GM19452 (cell line): ENCODE data around the gene EOLA1.
"Not testable (repeated sequence)": the region's sequence is repeated elsewhere in the genome, so short reads cannot be mapped to it uniquely, and the experiment has no call there.

Source experiments
- ATAC-seq: cut with Tn5 transposase; IDR thresholded peaks from one replicate; pipeline ENCODE4 v1.9.1; 2021; ENCODE audit not compliant: unreplicated experiment

The EOLA1 gene

DNA sequence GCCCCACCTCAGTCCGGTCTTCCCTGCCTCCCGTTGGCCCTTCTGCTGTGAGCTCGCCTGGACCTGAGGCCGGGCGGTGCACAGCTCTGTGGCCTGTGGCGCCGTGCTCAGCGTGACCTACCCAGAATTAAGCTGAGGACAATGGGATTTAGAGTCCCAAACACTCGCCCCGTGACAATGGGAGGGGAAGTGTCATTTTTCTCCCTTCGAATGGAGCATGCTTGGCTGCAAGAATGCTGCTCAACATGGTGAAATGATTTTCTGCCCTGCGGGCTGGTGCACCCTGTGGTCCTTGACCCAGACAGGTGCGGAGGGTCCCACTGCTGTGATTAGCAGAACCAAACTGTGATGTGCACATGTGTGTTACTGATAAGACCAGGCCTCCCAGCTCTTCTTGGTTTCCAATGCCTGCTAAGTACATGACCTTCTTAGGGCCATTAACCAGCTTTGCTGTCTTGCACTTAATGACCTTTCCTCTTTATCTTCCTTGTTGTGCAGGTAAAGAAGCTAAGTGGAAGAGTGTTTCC is 772 bp downstream of the EOLA1 start:
- no peak for ATAC-seq

- peak; percentile 68 for ATAC-seq
Observed at GRCh38 chrX:149545545-149546543, 5.0 kb downstream of the EOLA1 start.

DNA sequence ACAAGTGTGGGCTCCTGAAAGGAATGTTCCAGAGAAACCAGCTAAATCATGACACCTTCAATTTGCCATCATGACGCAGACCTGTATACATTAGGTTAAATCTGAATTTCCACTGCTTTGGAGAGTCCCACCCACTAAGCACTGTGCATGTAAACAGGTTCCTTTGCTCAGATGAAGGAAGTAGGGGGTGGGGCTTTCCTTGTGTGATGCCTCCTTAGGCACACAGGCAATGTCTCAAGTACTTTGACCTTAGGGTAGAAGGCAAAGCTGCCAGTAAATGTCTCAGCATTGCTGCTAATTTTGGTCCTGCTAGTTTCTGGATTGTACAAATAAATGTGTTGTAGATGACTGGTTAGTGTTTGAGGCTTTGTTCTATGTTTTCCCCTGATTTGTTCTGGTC is 6.2 kb downstream of the EOLA1 start:
- not testable (repeated sequence) for ATAC-seq

DNA sequence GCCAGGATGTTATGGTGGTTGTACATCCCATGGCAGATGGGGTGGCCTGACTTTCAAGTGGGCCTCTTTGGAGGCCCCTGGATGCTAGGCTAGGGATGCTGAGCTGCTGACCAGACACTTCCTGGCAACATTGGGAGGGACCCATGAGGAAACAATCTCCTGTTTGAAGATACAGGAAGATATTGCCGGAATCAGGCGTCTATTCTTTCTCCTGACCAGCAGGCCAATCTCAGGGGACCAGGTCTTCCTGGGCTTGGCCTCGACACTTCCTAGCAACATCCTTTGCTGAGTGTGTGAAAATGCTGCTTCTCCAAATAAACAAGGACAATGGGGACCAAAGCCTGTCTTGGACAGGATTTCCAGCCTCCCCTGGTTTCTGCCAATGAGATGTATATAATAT is 7.0 kb downstream of the EOLA1 start:
- not testable (repeated sequence) for ATAC-seq

- not testable (repeated sequence) for ATAC-seq
Observed at GRCh38 chrX:149549701-149550100, 8.9 kb downstream of the EOLA1 start, which contains the start of gene HSFX3. HSFX3 (minus strand) TSS chrX:149549924; CDS start chrX:149549852, 72 bp downstream.

DNA sequence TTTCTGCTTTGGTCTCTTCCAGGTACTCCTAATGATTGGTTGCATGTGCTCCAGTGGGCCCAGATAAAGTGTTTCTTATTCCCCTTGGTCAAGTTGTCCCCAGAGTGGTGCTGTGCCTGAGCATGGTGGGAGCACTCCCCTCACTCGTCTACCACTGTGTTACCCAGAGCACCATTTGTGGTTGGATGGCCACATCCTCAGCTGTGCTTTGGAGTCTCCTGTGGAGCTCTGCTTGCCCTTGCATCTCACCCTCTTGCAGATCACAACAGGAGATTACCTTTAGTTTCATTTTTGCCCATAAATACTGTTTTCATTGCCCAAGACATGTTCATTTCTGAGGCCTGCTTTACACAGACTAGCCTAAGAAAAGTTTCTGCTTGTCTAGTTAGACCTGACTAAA is 9.6 kb downstream of the EOLA1 start:
- not testable (repeated sequence) for ATAC-seq

GRCh38 chrX:149551245-149551938 is 10.6 kb downstream of the EOLA1 start:
- not testable (repeated sequence) for ATAC-seq

DNA sequence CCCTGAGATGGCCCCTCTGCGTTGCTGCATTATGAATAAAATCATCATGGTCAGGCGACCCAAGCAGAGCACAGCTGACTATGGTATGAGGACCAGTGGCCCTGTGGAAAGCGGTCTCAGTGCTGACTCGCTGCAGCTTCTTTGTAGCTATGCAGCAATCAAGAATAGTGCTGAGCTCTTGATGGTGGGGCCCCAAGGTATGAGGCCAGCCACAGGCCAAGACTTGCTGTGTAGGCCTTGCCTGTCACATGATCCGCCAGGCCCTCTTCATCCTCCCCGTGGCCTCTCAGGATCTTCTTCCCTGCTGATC is 11.1 kb downstream of the EOLA1 start:
- not testable (repeated sequence) for ATAC-seq

DNA sequence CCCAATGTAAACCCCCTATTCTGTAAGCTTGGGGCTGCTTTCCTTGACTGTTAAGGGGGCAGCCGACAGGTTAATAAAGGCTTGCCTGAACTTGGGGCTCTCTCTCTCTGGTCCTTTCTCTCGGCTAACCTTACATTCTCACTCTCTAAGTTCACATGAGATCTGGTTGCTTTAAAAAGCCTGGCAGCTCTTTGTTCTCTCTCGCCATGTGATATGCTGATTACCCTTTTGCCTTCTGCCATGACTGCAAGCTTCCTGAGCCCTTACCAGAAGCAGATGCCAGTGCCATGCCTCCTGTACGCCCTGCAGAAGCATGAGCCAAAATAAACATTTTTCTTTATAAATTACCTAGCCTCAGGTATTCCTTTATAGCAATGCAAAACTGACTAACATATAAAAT is 14.4 kb downstream of the EOLA1 start:
- ATAC-seq = not testable (repeated sequence)

DNA sequence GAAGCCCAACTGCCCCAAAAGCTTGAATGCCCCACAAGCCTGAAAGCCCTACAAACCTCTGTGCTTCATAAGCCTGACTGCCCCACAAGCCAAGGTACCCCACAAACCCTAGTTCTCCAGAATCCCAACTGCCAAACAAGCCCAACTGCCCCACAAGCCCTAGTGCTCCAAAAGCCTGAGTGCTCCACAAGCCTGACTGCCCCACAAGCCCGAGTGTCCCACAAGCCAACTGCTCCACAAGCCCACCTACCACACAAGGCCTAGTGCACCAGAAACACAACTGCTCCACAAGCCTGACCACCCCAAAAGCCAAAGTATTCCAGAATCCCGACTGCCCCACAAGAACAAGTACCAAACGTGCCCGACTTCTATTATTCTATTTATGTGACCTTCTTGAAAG is 22.5 kb downstream of the EOLA1 start:
- ATAC-seq = no peak

GRCh38 chrX:149567621-149568417 is 27.0 kb downstream of the EOLA1 start:
- no peak for ATAC-seq

DNA sequence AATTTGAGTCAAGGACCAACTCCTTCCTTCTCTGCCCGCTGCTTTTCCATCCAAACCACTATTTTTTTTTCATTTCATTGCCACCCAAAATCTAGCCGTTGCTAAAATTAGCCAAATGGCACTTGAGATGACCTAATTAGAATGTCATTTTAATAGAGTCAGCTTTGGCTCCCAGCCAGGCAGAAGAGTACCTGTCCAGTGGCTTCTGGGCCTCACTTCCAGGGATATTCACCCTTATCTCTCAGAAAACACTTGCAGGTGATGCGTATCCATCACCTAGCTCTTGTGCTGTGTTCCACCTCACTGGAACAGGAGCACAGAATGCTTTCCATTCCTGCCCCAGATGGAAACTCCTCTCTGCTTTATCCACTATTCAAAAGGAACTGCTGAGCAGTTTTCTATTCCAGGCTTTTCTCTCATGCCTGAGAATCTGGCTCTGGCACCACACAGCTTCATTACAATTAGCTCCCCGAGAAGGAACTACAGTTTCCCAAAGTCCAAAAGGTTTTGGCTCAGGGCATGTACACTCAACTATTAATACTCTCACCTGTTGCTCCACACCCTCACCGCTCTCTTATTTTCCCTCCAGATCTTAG is 28.0 kb downstream of the EOLA1 start:
- no peak for ATAC-seq

DNA sequence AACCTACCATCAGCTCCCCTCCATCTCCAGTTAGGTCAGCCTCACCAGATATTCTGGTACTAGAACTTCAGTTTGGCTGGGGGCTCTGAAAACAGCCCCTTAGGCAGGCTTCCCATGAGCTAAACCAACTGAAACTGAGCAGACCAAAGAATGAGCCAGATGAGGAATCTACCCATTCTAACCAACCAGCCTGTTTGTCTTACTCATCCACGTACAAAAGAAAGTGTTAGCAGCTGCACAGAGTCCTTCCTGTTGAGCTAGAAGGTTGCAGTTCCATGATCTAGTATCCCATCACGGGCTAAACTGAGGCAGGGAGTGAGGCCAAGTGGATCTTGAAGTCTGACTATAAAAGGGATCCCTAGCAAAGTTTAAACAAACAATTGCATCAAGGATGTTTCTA is 29.0 kb downstream of the EOLA1 start:
- ATAC-seq = no peak

DNA sequence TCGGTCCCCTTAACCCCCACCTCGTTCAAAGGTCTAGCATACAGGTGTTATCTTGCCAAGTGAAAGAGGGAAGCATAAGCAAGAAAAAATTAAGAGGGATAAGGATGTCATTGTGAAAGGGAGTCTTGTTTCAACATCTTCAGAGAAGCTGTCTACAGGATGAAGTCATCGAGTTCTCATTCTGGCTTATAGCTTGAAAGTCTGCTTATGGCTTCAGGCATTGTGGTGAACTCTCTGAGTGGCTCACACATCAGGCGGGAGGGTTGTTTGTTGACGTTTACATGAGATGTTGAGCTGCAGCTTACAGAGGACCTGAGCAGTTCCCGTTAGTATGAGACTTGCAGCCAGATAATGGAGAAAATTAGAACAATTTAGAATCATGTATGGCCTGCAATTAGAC is 29.9 kb downstream of the EOLA1 start:
- no peak for ATAC-seq

- no peak for ATAC-seq
Observed at GRCh38 chrX:149571770-149572169, 31.0 kb downstream of the EOLA1 start.

DNA sequence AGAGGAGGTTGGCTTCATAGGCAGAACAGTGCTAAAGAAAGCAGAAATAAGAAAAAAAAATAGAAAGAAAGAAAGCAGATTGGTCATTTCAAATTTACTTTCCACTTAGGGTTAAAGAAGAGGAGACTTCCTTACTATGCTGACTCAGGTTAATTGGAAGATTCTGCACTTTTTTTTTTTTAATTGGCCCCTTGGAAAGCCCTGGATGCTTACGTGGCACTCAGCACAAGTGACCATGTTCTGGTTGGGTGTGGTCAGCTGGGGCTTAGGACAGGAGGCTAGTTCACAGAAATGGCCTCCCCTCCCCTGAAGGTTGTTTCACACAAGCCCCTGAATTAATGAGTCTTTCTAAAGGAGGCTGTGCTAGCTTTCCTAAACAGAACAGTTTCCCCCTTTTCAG is 31.9 kb downstream of the EOLA1 start:
- ATAC-seq = no peak

- ATAC-seq = peak; percentile 100
Observed at GRCh38 chrX:149573456-149573855, 32.6 kb downstream of the EOLA1 start.

DNA sequence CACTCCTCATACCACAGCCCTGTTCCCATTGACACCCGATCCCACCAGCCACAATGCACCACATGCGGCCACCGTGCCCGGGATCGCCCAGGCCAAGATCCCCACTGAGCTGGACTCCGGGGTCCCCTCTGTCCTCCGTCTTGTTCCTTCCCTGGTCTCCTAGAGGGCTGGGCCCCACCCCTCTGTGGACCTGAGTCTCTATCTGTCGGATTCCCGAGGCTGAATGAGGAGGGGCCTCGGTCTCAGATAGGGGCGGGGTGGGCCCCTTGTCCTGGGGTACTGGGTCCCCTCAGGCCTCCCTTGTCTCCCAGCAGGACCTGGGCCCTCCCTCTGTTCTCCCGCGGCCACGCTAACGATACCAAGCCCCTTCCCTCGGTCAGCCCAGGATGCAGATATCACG is 44.8 kb downstream of the EOLA1 start:
- ATAC-seq = not testable (repeated sequence)

DNA sequence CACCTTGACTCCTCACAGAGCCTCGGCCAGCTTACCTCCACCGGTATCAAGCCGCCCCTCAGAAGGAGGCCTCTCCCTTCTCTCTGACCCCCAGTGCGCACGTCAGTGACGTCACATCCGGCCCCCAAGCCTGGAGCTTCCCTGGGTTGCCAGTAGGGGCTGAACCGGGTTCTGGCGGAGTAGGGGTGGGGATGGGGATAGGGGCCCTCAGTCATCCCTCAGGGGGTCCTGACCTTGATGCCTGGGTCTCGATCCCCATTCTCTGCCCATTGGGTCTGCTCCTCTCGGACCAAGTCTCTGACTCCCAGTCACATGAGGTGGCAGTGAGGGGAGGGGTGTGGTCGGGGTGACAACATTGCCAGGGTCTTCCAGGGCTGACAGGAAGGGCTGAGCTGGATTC is 46.5 kb downstream of the EOLA1 start, which contains the start of gene MAGEA9B:
MAGEA9B (minus strand) TSS at position 101 of the 400 bp plus-strand sequence. CDS start 4,280 bp downstream, outside the sequence.
- ATAC-seq = not testable (repeated sequence)

GRCh38 chrX:149590993-149591392 is 50.2 kb downstream of the EOLA1 start:
- ATAC-seq = not testable (repeated sequence)
